Right atrium auricular region (tissue), 2 donors: ENCODE measurements around the gene PPP1R36. TPM values are rescaled to one million over a fixed set of nuclear protein-coding genes. Genes with fewer than 3 reads are reported as not detected.

ENCODE experiments used
- DNase-seq: peaks from one replicate; pipeline ENCODE4 v3.0.0-alpha.2; 2019; ENCODE audit warnings: low spot score
- H3K27ac ChIP-seq, 2 donors: fragments of 200-600 bp; sonication (generic); 1 replicate in 1 of 2; 2 replicates in 1 of 2; pipeline ENCODE4 v1.5.1; 2016 to 2019
- H3K27me3 ChIP-seq, 2 donors: fragments of 200-600 bp; sonication (generic); one replicate each; pipeline versions ENCODE4 v1.5.1 to v1.6.0; 2017 to 2019
- H3K36me3 ChIP-seq: fragments of 200-600 bp; sonication (generic); one replicate; pipeline ENCODE4 v1.5.1; 2016
- H3K4me1 ChIP-seq, 2 donors: fragments of 200-600 bp; sonication (generic); one replicate each; pipeline versions ENCODE4 v1.5.1 to v1.6.0; 2017 to 2019
- H3K4me3 ChIP-seq, 2 donors: fragments of 200-600 bp; sonication (generic); 1 replicate in 1 of 2; 2 replicates in 1 of 2; pipeline ENCODE4 v1.5.1; 2017 to 2019; ENCODE audit warnings: mild to moderate bottlenecking in 1 of 2, moderate library complexity in 1 of 2
- H3K9me3 ChIP-seq, 2 donors: fragments of 200-600 bp; sonication (generic); one replicate each; pipeline ENCODE4 v1.5.1; 2019
- CTCF ChIP-seq, 2 donors: fragments of 200-600 bp; sonication (generic); IDR thresholded peaks; one replicate each; pipeline ENCODE4 v1.5.1; 2019; ENCODE audit warnings: antibody characterized with exemption in 2 of 2
- total RNA-seq, 2 donors: library from RNA; depleted of rRNA; stranded (reverse); fragments of >200 nt; gene quantifications; one replicate each; pipeline ENCODE4 v1.1.0, GENCODE V29; 2016

PPP1R36 gene
- total RNA-seq, 2 donors from 2014 or later: 0.31 TPM; not detected in 1

DNA sequence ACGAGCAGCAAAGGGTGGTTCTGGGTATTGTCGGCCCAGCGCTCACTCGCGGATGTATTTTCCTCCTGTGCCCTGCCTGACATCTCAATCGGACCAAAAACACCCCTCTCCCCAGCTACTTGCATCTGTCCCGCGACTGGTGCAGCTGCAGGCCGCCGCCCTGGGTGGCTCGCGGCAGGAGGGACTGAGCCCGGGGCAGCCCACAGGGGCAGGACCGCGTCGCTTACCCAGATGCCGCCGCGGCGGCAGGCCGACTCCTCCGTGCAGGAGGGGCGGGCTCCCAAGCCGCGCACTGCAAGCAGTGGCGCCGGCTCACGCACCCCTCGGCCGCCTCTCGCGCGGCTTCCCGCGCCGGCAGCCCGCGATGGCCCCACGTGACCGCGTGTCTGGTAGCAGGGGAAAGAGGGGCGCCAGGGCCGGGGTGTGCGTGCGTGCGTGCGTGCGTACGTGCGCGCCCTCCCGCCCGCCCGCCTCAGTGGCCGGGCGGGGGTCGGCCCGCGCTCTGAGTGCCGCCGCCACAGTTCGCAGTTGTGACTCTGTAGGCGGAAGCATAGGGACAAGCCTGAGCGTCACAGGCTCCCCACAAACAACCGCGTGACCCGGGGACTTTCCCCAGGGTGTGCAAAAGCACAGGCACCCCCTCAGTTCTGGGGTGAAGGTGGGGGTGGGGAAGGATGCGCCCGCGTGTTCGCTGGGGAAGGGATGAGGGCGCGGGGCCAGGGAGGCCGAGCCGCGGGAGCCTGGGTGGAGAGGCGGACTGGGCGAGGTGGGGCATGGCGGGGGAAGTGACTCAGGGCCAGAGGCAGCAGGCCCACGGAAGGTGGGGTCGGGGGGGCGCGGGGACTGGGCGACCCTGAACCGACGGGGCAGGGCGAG, 46.1 kb upstream of the PPP1R36 start, which contains the start of gene ZBTB25:
Gene ZBTB25 (minus strand): TSS at position 405 of the 876 bp plus-strand sequence. CDS start 13,305 bp downstream, outside the sequence.
- DNase-seq: peak; percentile 92
- Histone ChIP-seq H3K4me3 (peak within 1 kb of the TSS; percentile 80 to 85), H3K36me3 (no peaks in the 10 kb centered on the region), H3K9me3 (no peaks in the 10 kb centered on the region), H3K4me1 (peaks cover 0 to 58% of the 10 kb centered on the region in 2 donors), H3K27ac (peak within 1 kb of the TSS; percentile 99 to 100), H3K27me3 (no peaks in the 10 kb centered on the region)
- TF ChIP-seq CTCF (IDR thresholded peaks at IDR 0.05): no peak

GRCh38 chr14:64504310-64504896, 45.4 kb upstream of the PPP1R36 start, which contains the start of gene ZBTB1:
ZBTB1 (plus strand) TSS chr14:64504770; CDS start chr14:64521505, 16,735 bp downstream.
- TF ChIP-seq CTCF (IDR thresholded peaks at IDR 0.05): no peak
- no peaks in the 10 kb centered on the region for H3K27me3 ChIP-seq
- DNase-seq: peak; percentile 87
- H3K9me3 ChIP-seq: no peaks in the 10 kb centered on the region
- peak within 1 kb of the TSS; percentile 80 to 85 for H3K4me3 ChIP-seq
- peaks cover 0 to 64% of the 10 kb centered on the region in 2 donors for H3K4me1 ChIP-seq
- peak within 1 kb of the TSS; percentile 99 to 100 for H3K27ac ChIP-seq
- no peaks in the 10 kb centered on the region for H3K36me3 ChIP-seq

DNA sequence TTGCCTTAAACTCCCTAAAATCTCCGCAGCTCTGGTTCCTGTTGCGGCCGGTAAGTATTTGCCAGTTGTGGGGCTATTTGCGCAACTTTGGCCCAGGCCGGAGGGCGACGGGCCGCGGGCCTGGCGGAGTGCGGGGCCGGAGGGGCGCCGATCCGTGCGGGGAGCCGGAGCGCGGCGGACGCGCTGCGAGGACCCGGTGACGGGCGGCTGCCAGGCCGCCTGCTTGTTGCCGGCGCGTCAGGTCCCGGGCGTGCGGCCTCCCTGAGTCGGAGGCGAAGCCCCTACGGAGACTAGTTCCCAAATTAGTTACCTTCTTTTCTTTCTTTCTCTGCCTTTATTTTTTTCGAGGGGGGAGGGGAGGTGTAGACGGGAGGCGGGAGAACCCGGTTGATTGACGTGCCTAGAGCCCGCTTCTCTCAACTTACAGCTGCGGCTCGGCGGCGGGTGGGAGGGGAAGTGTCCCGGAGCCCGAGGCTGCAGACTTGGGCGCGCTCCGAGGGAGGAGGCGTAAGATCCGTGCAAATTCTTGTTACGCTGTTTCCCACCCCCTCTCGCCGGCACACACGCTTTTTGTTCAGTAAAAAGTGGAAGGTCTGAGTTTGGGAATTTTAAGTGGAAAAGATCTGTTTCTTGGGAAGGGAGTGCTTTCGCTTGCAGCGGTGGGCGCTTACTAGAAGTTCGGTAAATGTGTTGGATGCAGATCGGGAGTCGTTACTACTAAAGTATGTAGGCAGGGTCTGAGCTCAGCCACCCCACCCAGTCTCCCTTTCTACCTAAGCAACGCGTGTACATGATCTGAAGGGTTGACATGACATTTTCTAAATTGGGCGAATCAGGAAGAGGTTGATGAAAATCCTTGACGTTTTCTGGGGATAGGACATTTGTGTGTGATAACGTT, 44.6 kb upstream of the PPP1R36 start:
- Histone ChIP-seq H3K27me3 (no peaks in the 10 kb centered on the region), H3K27ac (peak overlapping the region; percentile 99 to 100), H3K9me3 (no peaks in the 10 kb centered on the region), H3K36me3 (no peaks in the 10 kb centered on the region), H3K4me1 (peaks cover 0 to 66% of the 10 kb centered on the region in 2 donors), H3K4me3 (peak overlapping the region; percentile 80 to 85)
- TF ChIP-seq CTCF (IDR thresholded peaks at IDR 0.05): no peak
- peak; percentile 89 for DNase-seq

DNA sequence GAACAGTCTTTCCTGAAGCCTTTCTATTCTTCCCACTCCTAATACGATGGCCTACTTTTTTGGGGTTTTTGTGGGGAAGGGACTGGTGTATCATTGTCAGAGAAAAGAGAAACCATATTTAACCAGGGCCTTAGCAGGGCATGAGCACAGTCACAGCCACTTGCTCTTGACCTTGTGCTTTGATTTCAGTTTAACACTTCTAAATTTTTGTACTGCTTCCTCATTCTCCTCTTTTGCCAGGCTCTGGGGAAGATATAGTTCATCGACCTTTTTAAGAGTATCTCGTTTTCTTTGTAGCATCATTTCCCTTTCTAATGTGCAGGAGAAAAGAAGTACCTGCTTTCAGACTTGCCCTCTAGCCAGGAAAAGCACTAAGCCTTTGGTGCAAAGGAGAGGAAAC, 43.0 kb upstream of the PPP1R36 start:
- H3K36me3 ChIP-seq: no peaks in the 10 kb centered on the region
- H3K4me1 ChIP-seq: peaks cover 0 to 68% of the 10 kb centered on the region in 2 donors
- peak overlapping the region in 1 of 2 donors; percentile 80 for H3K4me3 ChIP-seq
- DNase-seq: no peak
- H3K27ac ChIP-seq: peak overlapping the region; percentile 99 to 100
- no peaks in the 10 kb centered on the region for H3K27me3 ChIP-seq
- TF ChIP-seq CTCF (IDR thresholded peaks at IDR 0.05): no peak
- H3K9me3 ChIP-seq: no peaks in the 10 kb centered on the region

DNA sequence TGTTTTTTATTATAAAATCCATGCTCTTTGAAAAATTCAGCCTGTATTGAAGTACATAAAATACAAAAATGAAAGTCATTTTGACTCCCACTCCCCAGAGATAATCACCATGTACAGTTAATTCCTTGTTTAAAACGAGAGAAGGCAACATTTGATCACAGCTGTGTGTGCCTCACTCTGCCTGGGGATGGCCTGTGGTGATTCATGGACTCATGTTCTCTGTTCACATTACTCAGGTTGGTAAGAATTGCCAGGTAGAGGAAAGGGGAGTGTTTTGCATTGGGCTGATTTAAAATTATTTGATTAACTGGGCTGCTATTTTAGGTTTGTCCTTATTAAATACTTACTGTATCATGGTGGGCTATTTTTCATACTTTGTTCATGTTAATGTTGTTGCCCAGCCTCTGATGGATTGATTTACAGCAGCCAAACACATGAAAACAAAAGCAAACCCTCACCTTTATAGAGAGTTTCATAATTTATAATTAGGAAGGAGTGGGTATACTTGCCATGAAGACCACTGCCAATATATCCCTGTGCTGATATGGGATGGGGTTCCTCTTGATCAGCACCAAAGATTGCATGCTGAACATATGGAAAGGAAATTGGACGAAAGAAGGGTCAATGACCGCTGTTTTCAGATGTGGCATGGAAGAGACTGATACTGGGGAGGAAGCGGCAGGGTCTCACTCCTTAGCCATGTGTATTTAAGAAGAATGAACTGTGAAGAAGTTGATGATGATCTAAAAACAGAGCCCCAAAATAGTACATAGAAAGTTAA, 42.2 kb upstream of the PPP1R36 start:
- no peak for TF ChIP-seq CTCF (IDR thresholded peaks at IDR 0.05)
- H3K36me3 ChIP-seq: no peaks in the 10 kb centered on the region
- DNase-seq: no peak

More for the DNA sequence above, 42.2 kb upstream of the PPP1R36 start:
- Histone ChIP-seq H3K27me3 (no peaks in the 10 kb centered on the region), H3K27ac (peak overlapping the region; percentile 99 to 100), H3K4me1 (peaks cover 0 to 65% of the 10 kb centered on the region in 2 donors), H3K4me3 (no peak overlapping the region), H3K9me3 (no peaks in the 10 kb centered on the region)
